Stimulated activated CD8-positive, alpha-beta memory T cell treated with anti-CD3 and anti-CD28 coated beads, Interleukin-7, amount 100 ng/mL, for 48 hours (primary cell): ENCODE data around the gene MBOAT7.
A peak's percentile ranks its signal among the peaks of the same experiment; 100 is the strongest.

ENCODE experiments used
- DNase-seq, 2 donors: peaks; one replicate each; pipeline ENCODE4 v3.0.0-alpha.2; 2020; ENCODE audit warnings: low read depth in 1 of 2; ENCODE audit errors: extremely low read depth in 1 of 2

The MBOAT7 gene

GRCh38 chr19:54164369-54165068 is 24.9 kb downstream of the MBOAT7 start:
- DNase-seq, result peak; percentile 37 to 61

DNA sequence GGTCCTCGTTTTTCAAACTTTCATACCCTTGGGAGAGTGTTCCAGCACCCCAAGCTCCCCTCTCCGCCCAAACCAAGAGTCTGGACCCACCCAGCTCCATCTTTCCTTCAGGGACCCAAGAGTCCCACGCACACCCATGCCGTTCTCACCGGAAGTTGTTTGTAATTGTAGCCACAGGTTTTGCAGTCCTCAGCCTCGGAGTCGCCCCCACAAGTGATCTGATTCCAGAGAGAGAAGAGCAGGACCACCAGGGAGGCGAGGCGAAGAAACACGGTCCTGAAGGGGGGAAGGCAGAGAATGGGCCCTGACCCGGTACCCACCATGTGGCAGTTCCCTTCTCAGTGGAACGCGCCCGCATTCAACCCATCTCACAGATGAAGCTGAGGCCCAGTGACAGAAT is 26.5 kb downstream of the MBOAT7 start:
- no peak for DNase-seq

DNA sequence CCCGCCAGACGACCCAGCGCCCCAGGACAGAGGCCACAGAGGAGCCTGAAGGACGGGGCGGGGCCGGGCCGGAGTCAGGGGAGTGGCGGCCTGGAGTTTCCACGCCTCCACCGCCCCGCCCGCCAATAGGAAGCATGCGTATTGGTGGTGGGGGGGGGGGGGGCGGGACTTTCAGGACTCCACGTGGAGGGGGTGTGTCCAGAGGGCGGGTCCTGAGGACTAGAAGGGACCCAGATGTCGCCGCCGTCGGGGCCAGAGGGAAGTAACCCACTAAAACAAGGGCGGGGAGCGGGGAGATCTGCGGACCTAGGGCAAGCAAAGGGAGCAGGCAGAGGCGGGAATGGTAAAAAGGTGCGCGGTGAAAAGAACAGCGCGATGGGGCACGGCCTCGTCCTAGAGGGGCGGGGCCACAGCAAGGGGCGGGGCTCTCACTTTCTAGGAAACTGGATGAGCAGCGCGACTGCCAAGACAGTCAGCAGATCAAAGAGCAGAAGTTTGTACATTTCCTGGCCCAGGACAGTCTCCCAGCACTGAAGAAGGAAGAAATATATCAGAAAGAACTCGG is 27.1 kb downstream of the MBOAT7 start:
- peak; percentile 62 to 69 for DNase-seq

- DNase-seq, result no peak
Observed at GRCh38 chr19:54160854-54161253, 28.5 kb downstream of the MBOAT7 start.

DNA sequence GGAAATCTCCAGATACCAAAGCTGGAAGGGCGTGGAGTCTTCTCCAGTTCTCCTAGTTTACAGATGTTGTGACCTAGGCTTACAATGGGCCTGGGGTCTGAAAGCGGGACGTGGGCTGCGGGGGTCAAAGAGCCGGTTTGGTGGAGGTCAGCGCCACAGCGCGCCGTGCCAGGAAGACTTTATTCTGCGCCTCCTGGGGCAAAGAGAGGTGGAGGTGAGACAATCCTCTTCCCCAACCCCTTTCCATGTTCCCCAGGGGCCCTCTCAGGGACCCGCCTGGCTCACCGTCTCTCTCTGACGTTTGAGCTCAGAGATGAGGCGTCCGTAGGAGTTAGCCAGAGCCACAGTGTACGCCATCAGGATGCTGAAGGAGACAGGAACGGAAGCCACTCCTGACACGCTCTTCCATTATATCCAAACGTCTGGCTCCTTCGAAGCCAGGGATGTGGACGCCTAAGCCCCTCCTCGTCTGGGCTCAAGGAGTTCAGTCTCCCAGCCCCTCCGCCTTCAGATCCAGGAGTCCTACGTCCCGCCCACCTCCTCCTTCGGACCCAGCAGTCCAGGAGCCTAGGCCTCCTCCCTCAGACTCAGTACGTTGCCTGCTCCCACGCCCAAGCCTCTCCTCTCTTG is 29.1 kb downstream of the MBOAT7 start:
- no peak for DNase-seq

DNA sequence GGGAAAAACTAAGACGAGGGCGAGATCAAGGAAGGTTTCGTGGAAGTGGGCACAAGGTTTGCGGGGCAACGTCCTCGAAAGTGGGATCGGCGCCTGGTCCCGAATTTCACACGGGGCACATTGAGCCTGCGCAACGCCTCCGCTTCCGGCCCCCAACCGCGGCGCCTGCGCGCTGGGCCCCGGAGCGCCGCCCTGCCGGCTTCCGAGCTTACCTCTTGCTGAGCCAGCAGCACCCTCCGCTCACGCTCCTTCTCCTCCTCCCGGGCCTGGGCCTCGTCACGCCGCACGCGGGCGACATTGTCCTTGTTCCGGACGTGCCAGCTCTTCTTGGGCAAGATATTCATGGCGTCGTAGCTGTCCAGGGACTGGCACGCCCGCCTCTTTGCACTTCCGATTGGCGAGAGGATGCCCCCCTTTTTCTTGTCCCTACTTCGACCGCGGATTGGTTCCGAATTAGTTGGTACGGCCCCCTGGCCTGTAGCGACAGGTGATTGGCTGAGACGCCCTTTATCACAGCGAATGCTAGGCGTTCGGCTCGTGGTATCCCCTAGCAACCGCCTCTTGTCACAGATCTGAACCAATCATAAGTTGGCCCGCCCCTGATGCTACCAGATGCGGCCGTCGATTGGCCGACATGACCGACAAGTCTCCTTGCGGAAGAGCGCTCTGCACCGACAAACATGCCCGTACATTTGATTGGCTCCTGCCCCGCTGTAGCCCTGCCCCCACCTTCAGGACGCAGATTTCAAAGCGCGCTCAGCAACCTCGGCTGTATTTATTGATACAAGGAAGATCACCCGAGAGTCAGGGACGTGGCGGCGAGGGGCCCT is 29.8 kb downstream of the MBOAT7 start, which contains the start of gene LENG1:
TSS of gene LENG1 (minus strand) at position 370 of the 830 bp plus-strand sequence. CDS start at position 344, 26 bp downstream.
- DNase-seq, result peak; percentile 91 to 100

DNA sequence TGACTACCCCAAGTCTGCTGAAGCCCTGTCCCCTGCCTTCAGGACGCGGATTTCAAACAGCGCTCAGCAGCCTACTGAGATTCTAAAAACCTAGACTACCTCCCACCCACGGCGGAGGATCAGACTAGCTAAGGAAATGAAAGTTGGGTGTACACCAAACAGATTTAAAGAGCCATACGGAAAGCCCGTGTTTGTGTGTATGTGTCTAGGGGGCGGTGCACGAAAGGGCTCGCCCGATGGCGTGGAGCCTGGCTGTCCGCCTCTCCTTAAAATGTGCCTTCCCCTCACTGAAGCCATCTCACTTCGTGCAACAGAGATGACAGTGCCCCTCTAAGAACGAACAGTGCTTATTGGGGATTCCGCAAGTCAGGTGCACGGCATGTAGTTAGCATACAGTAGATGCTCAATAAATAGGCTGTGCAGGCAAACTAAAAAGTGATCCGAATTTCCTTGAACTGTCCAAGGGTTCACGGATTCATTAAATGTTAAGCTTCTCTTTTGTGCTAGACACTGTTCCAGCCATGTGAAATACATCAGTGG is 30.5 kb downstream of the MBOAT7 start:
- DNase-seq, result no peak

DNA sequence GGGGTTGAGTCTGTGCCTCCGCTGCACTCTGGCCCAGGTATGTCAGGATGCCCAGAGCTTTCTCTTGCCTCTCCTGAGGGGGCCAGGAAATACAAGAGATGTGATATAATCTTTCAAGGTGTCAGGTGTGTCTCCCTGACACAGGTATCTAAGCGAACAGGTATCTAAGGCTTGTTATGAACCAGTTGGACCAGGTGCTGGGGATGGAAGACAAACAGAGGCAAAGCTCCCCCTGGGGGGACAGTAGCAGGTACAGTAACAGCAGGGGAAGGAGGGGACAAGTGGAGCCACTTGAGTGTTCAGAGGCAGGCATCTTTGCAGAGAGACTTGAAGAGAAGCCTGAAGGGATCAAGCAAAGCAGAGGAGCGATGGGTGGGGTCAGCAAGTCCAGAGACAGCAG is 32.4 kb downstream of the MBOAT7 start:
- DNase-seq, result no peak

DNA sequence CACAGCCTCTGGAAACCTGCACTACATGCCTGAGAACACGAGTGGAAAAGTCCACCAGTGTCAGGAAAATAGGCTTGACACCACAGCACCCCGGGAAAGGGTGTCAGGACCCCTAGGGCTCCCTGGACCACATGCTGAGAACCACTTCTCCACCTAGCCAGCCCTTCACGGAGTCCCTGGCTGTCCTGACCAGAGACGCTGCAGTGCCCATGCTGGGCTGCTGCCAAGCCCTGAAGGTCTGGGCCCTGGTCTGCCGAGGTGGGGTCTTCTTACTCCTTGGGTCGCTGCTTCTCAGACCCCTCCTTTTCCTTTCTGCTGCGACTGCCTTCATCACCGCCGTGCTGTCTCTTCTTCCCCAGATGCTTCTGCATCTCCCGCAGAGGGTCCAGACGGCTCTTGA is 32.9 kb downstream of the MBOAT7 start:
- no peak for DNase-seq

- no peak for DNase-seq
Observed at GRCh38 chr19:54155694-54156093, 33.7 kb downstream of the MBOAT7 start.

- no peak for DNase-seq
Observed at GRCh38 chr19:54154603-54155345, 34.6 kb downstream of the MBOAT7 start.

DNA sequence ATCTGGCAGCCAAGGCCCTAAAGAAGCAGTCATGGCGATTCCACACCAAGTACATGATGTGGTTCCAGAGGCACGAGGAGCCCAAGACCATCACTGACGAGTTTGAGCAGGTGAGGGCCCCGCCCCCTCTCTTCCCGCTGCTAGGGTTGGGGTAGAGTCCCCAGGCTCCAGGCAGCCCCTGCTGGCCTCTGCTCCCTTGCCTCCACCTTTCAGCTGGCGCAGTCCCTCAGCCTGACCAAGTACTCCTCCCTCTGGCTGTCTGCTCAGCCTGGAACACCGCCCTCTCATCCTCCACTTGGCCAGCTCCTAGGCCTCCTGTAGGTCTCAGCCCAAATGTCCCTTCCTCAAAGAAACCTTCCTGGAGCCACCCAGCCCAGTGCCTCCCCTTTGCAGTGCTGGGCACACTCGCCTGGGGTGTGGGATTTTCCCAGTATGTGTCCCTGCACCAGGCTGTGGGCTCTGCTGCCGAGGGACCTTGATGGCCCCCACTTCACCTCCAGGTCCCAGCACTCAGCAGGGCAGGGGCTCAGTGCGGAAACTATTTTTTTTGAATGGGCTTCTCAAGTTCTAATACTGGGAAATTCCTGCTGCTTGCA is 35.6 kb downstream of the MBOAT7 start:
- no peak for DNase-seq

GRCh38 chr19:54152878-54153524 is 36.4 kb downstream of the MBOAT7 start:
- no peak for DNase-seq

- no peak for DNase-seq
Observed at GRCh38 chr19:54152267-54152666, 37.1 kb downstream of the MBOAT7 start.

- DNase-seq, result no peak
Observed at GRCh38 chr19:54151362-54152035, 37.9 kb downstream of the MBOAT7 start.

- DNase-seq, result no peak
Observed at GRCh38 chr19:54149021-54149812, 40.2 kb downstream of the MBOAT7 start.

DNA sequence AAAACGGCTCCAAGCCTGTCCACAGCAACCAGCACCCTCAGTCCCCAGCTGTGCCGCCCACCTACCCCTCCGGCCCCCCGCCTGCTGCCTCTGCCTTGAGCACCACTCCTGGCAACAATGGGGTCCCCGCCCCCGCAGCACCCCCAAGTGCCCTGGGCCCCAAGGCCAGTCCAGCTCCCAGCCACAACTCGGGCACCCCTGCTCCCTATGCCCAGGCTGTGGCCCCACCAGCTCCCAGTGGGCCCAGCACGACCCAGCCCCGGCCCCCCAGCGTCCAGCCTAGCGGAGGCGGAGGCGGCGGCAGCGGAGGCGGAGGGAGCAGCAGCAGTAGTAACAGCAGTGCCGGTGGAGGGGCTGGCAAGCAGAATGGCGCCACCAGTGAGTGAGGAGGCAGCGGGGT is 41.2 kb downstream of the MBOAT7 start:
- DNase-seq, result no peak

DNA sequence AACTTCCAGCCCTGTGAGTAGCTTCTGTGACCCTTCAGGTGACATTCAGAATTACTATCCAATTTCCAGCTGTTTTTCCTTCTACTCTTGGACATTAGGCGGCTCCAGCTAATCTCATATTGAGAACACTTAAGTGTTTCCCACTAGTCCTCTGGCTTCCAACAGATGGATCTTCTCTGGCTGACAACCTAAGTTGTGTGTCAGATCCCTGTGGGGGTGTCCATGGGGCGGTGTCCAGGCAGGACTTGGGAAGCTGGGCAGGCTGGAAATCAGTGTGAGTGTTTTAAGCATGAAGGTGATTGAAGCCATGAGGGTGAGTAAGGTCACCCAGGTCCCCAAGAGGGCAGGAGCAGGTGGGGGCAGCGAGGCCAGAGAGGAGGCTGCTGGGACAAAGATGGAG is 41.7 kb downstream of the MBOAT7 start:
- DNase-seq, result no peak
